ENCODE measurements around the gene TRPM3. TPM values are rescaled to one million over a fixed set of nuclear protein-coding genes. Genes with fewer than 3 reads are reported as not detected.

TRPM3 gene
- total RNA-seq, 4 donors from 2014 or later, result 5.2 to 8.1 (median 7.3) TPM

DNA sequence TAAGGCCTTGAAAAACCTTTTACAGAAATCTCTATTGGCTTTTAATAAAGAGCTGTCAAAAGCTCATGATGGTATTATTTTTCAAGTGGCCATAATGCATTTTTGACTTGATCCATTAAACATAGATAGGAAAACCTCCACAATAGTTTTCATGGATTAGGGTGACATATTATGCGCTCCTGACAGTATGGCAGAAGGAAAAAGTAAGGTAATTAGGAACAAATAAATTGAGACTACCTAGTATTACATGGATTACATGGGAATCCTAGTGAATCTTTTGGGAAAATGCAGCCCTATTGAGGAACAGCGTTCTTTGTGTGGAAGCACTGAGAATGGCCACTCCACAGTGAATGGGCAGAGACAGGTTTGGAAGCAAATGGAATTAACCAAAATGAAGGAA is 171.2 kb downstream of the TRPM3 start:
- 51 to 67% methylated on average over 2 of the region's 2 CpGs for WGBS, 2 donors
- no peaks in the 10 kb centered on the region for H3K9me3 ChIP-seq
- H3K27me3 ChIP-seq, result no peaks in the 10 kb centered on the region
- TF ChIP-seq POLR2A (IDR thresholded peaks at IDR 0.05), result no peak
- TF ChIP-seq, protein P1, sequence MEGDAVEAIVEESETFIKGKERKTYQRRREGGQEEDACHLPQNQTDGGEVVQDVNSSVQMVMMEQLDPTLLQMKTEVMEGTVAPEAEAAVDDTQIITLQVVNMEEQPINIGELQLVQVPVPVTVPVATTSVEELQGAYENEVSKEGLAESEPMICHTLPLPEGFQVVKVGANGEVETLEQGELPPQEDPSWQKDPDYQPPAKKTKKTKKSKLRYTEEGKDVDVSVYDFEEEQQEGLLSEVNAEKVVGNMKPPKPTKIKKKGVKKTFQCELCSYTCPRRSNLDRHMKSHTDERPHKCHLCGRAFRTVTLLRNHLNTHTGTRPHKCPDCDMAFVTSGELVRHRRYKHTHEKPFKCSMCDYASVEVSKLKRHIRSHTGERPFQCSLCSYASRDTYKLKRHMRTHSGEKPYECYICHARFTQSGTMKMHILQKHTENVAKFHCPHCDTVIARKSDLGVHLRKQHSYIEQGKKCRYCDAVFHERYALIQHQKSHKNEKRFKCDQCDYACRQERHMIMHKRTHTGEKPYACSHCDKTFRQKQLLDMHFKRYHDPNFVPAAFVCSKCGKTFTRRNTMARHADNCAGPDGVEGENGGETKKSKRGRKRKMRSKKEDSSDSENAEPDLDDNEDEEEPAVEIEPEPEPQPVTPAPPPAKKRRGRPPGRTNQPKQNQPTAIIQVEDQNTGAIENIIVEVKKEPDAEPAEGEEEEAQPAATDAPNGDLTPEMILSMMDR (IDR thresholded peaks at IDR 0.05), result no peak
- TF ChIP-seq EP300 (IDR thresholded peaks at IDR 0.05), result no peak
- no peaks in the 10 kb centered on the region for H3K4me1 ChIP-seq
- no peak overlapping the region for H3K27ac ChIP-seq
- H3K36me3 ChIP-seq, result no peaks in the 10 kb centered on the region
- DNase-seq (ENCODE audit: low spot score in 2 of 2), result no peak
- H3K4me3 ChIP-seq, result no peak overlapping the region

DNA sequence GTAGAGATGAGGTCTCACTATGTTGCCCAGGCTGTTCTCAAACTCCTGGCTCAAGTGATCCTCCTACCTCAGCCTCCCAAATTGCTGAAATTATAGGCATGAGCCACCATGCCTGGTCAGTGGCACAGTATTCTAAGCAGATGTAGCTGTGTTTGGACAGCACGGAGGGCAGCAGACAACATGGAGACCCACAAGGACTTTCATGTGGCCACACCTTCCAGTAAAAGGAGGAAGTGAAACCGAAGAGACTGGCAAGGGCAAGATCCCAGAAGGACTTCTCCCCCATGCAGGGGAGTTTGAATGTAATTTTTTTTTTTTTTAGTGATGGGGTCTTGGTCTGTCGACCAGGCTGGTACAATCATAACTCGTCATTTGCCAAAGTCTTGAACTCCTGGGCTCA is 172.2 kb downstream of the TRPM3 start:
- 81 to 86% methylated on average over 4 of the region's 4 CpGs for WGBS, 2 donors

DNA sequence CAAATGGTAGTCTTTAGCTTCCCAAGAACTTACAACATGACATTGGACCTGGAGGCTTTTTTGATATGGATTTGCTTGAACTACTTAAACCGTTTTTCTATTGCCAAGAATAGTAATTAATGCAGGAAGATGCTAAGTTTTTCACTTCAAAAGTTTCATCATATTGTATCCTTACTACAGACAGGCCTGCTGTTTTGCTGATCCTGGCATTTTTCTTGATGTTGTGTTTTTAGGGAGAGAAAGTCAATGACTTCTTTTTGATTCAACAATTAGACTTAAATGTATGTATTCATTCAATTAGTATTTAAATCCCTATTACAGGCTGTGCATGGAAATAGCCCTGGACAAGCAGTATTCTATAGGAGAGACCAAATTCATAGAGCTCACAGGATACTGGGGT is 172.7 kb downstream of the TRPM3 start:
- TF ChIP-seq EP300 (IDR thresholded peaks at IDR 0.05) (no peak), POLR2A (IDR thresholded peaks at IDR 0.05) (no peak)
- TF ChIP-seq, protein P1 (IDR thresholded peaks at IDR 0.05), result no peak
- DNase-seq (ENCODE audit: low spot score in 2 of 2), result no peak
- H3K27me3 ChIP-seq, result no peaks in the 10 kb centered on the region
- no peaks in the 10 kb centered on the region for H3K36me3 ChIP-seq
- H3K4me1 ChIP-seq, result no peaks in the 10 kb centered on the region
- H3K9me3 ChIP-seq, result no peaks in the 10 kb centered on the region
- H3K27ac ChIP-seq, result no peak overlapping the region
- H3K4me3 ChIP-seq, result no peak overlapping the region
- 53 to 69% methylated on average over 1 of the region's 1 CpG for WGBS, 2 donors

More for the DNA sequence above, 172.2 kb downstream of the TRPM3 start:
- DNase-seq (ENCODE audit: low spot score in 2 of 2), result no peak
- H3K36me3 ChIP-seq, result no peaks in the 10 kb centered on the region
- H3K4me3 ChIP-seq, result no peak overlapping the region
- no peak overlapping the region for H3K27ac ChIP-seq
- no peaks in the 10 kb centered on the region for H3K9me3 ChIP-seq
- no peaks in the 10 kb centered on the region for H3K4me1 ChIP-seq
- TF ChIP-seq, protein P1 (IDR thresholded peaks at IDR 0.05), result no peak
- TF ChIP-seq POLR2A (IDR thresholded peaks at IDR 0.05), result no peak
- TF ChIP-seq EP300 (IDR thresholded peaks at IDR 0.05), result no peak
- H3K27me3 ChIP-seq, result no peaks in the 10 kb centered on the region

DNA sequence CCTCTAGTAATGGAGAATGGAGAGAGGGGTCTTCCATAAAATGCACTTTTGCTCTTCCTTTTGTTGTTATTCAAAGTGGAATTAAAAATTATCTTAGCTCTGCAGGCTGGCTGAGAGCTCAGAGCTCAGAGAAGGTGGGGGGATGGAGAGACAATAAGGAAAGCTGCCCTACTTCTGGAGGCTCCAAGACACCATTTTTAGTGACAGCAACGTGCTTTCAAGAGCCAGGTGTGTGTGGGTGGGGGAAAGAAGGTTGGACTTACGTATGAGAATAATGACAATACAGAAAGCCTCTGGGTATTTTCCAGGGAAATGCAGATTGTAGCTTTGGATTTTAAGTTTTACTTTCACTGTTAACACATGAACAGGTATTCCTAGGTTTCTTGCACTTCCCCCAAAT is 173.9 kb downstream of the TRPM3 start:
- no peaks in the 10 kb centered on the region for H3K27me3 ChIP-seq
- no peaks in the 10 kb centered on the region for H3K9me3 ChIP-seq
- H3K4me1 ChIP-seq, result no peaks in the 10 kb centered on the region
- DNase-seq (ENCODE audit: low spot score in 2 of 2), result no peak
- H3K36me3 ChIP-seq, result no peaks in the 10 kb centered on the region
- H3K27ac ChIP-seq, result no peak overlapping the region
- TF ChIP-seq POLR2A (IDR thresholded peaks at IDR 0.05), result no peak
- TF ChIP-seq EP300 (IDR thresholded peaks at IDR 0.05), result no peak
- TF ChIP-seq, protein P1 (IDR thresholded peaks at IDR 0.05), result no peak
- 39 to 41% methylated on average over 2 of the region's 2 CpGs for WGBS, 2 donors
- no peak overlapping the region for H3K4me3 ChIP-seq

DNA sequence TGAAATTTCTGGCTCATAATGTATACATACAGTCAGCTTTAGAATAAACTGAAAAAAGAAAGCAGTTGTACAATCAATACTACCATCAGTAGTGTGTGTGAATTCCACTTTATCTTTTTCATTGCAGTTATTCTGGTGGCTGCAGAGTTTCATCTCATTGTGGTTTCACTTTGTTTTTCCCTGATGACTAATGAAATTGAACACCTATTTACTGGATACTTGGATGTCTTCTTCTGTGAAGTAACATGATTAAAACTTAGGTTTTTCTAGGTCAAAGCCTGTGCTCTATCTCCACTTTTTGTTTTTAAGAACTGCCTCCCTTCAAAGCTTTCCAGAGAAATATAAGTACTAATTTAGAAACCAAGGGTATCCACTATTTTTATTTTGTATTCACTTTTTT is 174.3 kb downstream of the TRPM3 start:
- TF ChIP-seq, protein P1 (IDR thresholded peaks at IDR 0.05), result no peak
- TF ChIP-seq EP300 (IDR thresholded peaks at IDR 0.05) (no peak), POLR2A (IDR thresholded peaks at IDR 0.05) (no peak)
- Histone ChIP-seq H3K27me3 (no peaks in the 10 kb centered on the region), H3K27ac (no peak overlapping the region), H3K9me3 (no peaks in the 10 kb centered on the region), H3K4me3 (no peak overlapping the region), H3K36me3 (no peaks in the 10 kb centered on the region), H3K4me1 (no peaks in the 10 kb centered on the region)
- no peak for DNase-seq (ENCODE audit: low spot score in 2 of 2)
